ENCODE measurements around the gene LUC7L3. TPM values are rescaled to one million over a fixed set of nuclear protein-coding genes. Genes with fewer than 3 reads are reported as not detected.
"Not testable (repeated sequence)": the region's sequence is repeated elsewhere in the genome, so short reads cannot be mapped to it uniquely, and the experiment has no call there.

Gene LUC7L3
- total RNA-seq, 1 donor from 2014 or later: 13.7 TPM

GRCh38 chr17:50676065-50676975 is 43.1 kb upstream of the LUC7L3 start:
- peak; percentile 43 for FAIRE-seq
- H3K27me3 ChIP-seq (ENCODE audit: control insufficient read depth, insufficient read depth, low read length): no peaks in the 10 kb centered on the region
- peak; percentile 48 for DNase-seq (ENCODE audit: low read depth)
- no peak overlapping the region for H3K4me3 ChIP-seq (ENCODE audit: low read depth, low read length)
- TF ChIP-seq CTCF (IDR thresholded peaks at IDR 0.05; ENCODE audit: insufficient read depth, low read length, severe bottlenecking): no peak
- peaks cover 6% of the 10 kb centered on the region for H3K36me3 ChIP-seq (ENCODE audit: control insufficient read depth, insufficient read depth, low read length)

GRCh38 chr17:50677851-50678375 is 41.5 kb upstream of the LUC7L3 start:
- Histone ChIP-seq H3K27me3 (ENCODE audit: control insufficient read depth, insufficient read depth, low read length) (no peaks in the 10 kb centered on the region), H3K36me3 (ENCODE audit: control insufficient read depth, insufficient read depth, low read length) (peaks cover 6% of the 10 kb centered on the region), H3K4me3 (ENCODE audit: low read depth, low read length) (no peak overlapping the region)
- DNase-seq (ENCODE audit: low read depth) (no peak), FAIRE-seq (no peak)
- no peak for TF ChIP-seq CTCF (IDR thresholded peaks at IDR 0.05; ENCODE audit: insufficient read depth, low read length, severe bottlenecking)

- H3K36me3 ChIP-seq (ENCODE audit: control insufficient read depth, insufficient read depth, low read length): peaks cover 6% of the 10 kb centered on the region
- DNase-seq (ENCODE audit: low read depth): no peak
- TF ChIP-seq CTCF (IDR thresholded peaks at IDR 0.05; ENCODE audit: insufficient read depth, low read length, severe bottlenecking): no peak
- no peak for FAIRE-seq
- no peaks in the 10 kb centered on the region for H3K27me3 ChIP-seq (ENCODE audit: control insufficient read depth, insufficient read depth, low read length)
- no peak overlapping the region for H3K4me3 ChIP-seq (ENCODE audit: low read depth, low read length)
These were observed 40.3 kb upstream of the LUC7L3 start for GRCh38 chr17:50679008-50679544.

GRCh38 chr17:50680126-50680525 is 39.3 kb upstream of the LUC7L3 start:
- Histone ChIP-seq H3K4me3 (ENCODE audit: low read depth, low read length) (no peak overlapping the region), H3K36me3 (ENCODE audit: control insufficient read depth, insufficient read depth, low read length) (peaks cover 6% of the 10 kb centered on the region), H3K27me3 (ENCODE audit: control insufficient read depth, insufficient read depth, low read length) (no peaks in the 10 kb centered on the region)
- no peak for DNase-seq (ENCODE audit: low read depth)
- TF ChIP-seq CTCF (IDR thresholded peaks at IDR 0.05; ENCODE audit: insufficient read depth, low read length, severe bottlenecking): no peak
- no peak for FAIRE-seq

- H3K27me3 ChIP-seq (ENCODE audit: control insufficient read depth, insufficient read depth, low read length); DNase-seq (ENCODE audit: low read depth); H3K36me3 ChIP-seq (ENCODE audit: control insufficient read depth, insufficient read depth, low read length); FAIRE-seq; H3K4me3 ChIP-seq (ENCODE audit: low read depth, low read length): not testable (repeated sequence)
These were observed 38.7 kb upstream of the LUC7L3 start for GRCh38 chr17:50680543-50681262.

All from bronchial epithelial cell (primary cell).